IPS-NIHi11 (cell line): ENCODE measurements around the gene C1QTNF6.

Experiments
- DNase-seq: peaks from one replicate; pipeline ENCODE4 v3.0.0; 2012; ENCODE audit warnings: mixed read lengths, low spot score

The C1QTNF6 gene

GRCh38 chr22:37223965-37224551 lies 36.0 kb upstream of the C1QTNF6 start:
- no peak for DNase-seq

- no peak for DNase-seq
Measured at GRCh38 chr22:37222440-37222971, 34.5 kb upstream of the C1QTNF6 start.

- DNase-seq, result no peak
Measured at GRCh38 chr22:37221424-37222333, 33.6 kb upstream of the C1QTNF6 start.

- DNase-seq, result no peak
Measured at GRCh38 chr22:37220543-37220981, 32.5 kb upstream of the C1QTNF6 start.

GRCh38 chr22:37219533-37219932 lies 31.5 kb upstream of the C1QTNF6 start:
- no peak for DNase-seq

GRCh38 chr22:37218771-37219411 lies 30.8 kb upstream of the C1QTNF6 start:
- DNase-seq, result no peak

- no peak for DNase-seq
Measured at GRCh38 chr22:37218399-37218770, 30.3 kb upstream of the C1QTNF6 start.

GRCh38 chr22:37215890-37216289 lies 27.8 kb upstream of the C1QTNF6 start:
- no peak for DNase-seq

GRCh38 chr22:37214731-37215030 lies 26.6 kb upstream of the C1QTNF6 start:
- DNase-seq, result no peak

- no peak for DNase-seq
Measured at GRCh38 chr22:37213941-37214730, 26.1 kb upstream of the C1QTNF6 start.

- DNase-seq, result no peak
Measured at GRCh38 chr22:37213218-37213855, 25.3 kb upstream of the C1QTNF6 start.

- DNase-seq, result peak; percentile 65
Measured at GRCh38 chr22:37212174-37212906, 24.3 kb upstream of the C1QTNF6 start, which contains the start of gene SSTR3. Gene SSTR3, minus strand, starts transcription at chr22:37212477. Its CDS starts 4,674 bp downstream, at chr22:37207803.

GRCh38 chr22:37211866-37212173 lies 23.8 kb upstream of the C1QTNF6 start:
- DNase-seq, result no peak

- no peak for DNase-seq
Measured at GRCh38 chr22:37211075-37211865, 23.2 kb upstream of the C1QTNF6 start.

- no peak for DNase-seq
Measured at GRCh38 chr22:37210041-37210803, 22.2 kb upstream of the C1QTNF6 start.

- DNase-seq, result no peak
Measured at GRCh38 chr22:37209140-37209845, 21.2 kb upstream of the C1QTNF6 start.

- no peak for DNase-seq
Measured at GRCh38 chr22:37208401-37209139, 20.5 kb upstream of the C1QTNF6 start.

- no peak for DNase-seq
Measured at GRCh38 chr22:37207981-37208380, 19.9 kb upstream of the C1QTNF6 start.
